NCI-H526 treated with DMSO at 0.1 percent for 48 hours (cell line): ENCODE data around the gene CCDC91.
"Not testable (repeated sequence)": the region's sequence is repeated elsewhere in the genome, so short reads cannot be mapped to it uniquely, and the experiment has no call there.

Experiments used
- DNase-seq: peaks from one replicate; lab custom pipeline; 2025; lab: John Stamatoyannopoulos, UW

Gene CCDC91

GRCh38 chr12:28367993-28368392, 177.7 kb downstream of the CCDC91 start:
- no peak for DNase-seq

GRCh38 chr12:28369483-28369882, 179.2 kb downstream of the CCDC91 start:
- no peak for DNase-seq

GRCh38 chr12:28374556-28374955, 184.3 kb downstream of the CCDC91 start:
- no peak for DNase-seq

- no peak for DNase-seq
Measured at GRCh38 chr12:28378736-28379135, 188.5 kb downstream of the CCDC91 start.

GRCh38 chr12:28379779-28380178, 189.5 kb downstream of the CCDC91 start:
- DNase-seq, result not testable (repeated sequence)

DNA sequence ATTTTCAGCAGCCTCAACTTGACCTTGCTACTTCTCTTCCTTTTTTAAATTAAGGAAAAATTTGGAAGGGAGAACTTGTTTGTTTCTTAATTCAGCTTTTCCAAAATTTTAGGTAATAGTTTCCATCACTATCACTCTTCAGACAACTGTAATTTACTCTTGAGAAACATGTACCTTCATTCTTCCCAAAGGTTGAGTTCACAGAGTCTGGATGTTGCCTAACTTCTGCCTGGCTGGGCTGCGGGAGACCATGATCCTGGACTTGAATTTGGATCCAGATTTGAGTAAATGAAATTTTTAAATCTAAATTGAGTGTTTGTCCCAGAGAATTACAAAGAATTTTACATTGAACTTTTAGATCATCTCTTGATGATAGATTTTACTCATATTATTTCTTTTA, 193.1 kb downstream of the CCDC91 start:
- no peak for DNase-seq

- no peak for DNase-seq
Measured at GRCh38 chr12:28388879-28389278, 198.6 kb downstream of the CCDC91 start.

DNA sequence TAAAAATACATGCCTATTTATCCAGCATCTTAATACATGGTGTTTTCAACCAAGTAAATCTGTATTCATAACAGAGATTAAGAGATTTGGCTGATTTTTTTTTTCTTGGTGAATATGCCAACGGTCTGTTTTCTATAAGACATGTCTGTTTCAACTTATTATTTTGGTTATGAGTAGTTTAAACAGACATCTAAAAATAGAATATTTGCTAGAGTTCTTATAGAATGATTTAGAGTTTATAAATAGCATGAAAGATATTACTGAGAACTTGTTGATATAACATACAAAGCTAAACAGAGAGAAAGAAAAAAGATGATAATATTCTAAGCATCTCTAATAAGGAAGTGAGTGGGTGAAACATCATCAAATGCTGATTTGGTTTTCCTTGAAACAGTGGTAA, 199.9 kb downstream of the CCDC91 start:
- no peak for DNase-seq

- no peak for DNase-seq
Measured at GRCh38 chr12:28390761-28391385, 200.6 kb downstream of the CCDC91 start.

GRCh38 chr12:28409892-28410291, 219.6 kb downstream of the CCDC91 start:
- DNase-seq, result no peak

DNA sequence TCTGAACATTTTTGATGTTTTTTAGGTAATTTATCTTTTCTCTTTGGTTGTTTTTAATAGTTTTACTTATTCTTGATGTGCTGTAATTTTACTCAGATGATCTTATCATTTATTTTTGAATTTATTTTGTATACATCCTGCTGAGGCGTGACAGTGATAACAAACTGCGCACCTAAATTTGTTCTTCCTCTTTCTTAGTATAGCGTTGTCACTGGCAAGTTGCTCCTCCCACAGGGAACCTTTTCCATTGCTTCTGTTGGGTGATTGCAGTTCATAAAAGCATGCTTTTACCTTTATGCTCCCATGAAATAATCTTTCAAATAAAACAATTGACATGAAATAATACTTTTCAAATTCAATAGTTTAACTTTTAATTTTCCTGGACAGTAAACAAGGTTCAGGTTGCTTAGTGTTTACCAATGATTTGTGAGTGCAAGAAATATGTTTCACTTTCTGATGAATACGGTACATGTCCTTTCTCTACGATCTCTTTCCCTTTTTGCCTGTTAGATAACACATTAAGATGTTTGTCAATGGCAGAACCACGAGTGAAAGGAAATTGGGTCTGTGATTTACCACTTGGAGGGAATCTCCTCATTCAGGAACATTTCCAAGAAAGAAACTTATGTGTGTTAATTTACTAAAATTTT, 223.3 kb downstream of the CCDC91 start:
- DNase-seq, result no peak

- no peak for DNase-seq
Measured at GRCh38 chr12:28415755-28416154, 225.5 kb downstream of the CCDC91 start.

DNA sequence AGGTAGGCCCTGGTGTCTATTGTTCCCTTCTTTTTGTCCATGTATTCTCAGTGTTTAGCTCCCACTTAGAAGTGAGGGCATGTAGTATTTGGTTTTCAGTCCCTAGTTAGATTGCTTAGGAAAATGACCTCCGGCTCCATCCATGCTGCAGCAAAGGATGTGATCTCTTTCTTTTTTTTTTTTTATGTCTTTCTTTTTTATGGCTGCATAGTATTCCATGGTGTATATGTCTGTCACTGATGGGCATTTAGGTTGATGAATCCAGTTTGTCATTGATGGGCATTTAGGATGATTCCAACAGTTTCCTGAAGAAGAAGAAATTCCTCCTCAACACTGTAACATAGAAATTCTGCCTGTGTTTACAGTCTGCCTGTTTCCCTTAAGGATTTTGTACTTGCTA, 231.1 kb downstream of the CCDC91 start:
- no peak for DNase-seq

DNA sequence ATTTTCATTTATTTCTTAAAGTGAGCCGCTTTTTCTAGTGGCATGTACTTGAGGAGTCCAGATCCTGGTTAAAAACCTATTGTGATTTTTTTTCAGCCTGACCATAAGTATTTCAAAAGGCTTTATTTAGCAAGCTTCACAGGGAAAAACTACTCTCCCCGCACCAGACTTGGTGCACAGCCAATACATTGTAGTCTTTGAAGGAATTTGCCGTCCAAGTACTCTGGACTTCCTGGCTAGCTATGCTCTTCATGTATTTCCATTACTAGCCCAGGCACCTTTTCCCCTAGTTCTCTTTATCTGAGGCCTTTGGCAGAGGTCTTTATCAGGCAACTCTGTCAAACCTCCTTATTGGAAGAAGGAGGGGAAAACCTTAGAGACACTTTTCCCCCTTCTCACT, 234.7 kb downstream of the CCDC91 start:
- no peak for DNase-seq

- peak; percentile 34 for DNase-seq
Measured at GRCh38 chr12:28425526-28425925, 235.3 kb downstream of the CCDC91 start.

DNA sequence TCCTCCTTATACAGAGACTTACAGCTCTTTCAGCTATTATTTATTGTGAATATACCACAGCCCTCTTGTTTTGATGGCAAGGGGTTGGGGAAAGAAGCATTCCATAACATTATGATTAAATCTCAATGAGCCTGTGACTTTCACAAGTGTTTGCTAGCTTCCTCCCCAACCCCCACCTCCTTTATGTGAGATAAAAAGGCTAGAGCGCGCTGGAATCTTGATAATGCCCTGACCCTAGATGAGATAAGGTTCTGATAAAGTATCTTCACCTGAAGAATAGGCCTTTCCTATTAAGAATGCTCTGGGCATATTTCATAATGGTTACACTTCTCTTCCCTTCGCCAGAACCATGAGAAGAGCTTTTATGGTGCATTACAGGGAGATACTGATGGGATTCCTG, 236.8 kb downstream of the CCDC91 start:
- no peak for DNase-seq

GRCh38 chr12:28440081-28440608, 249.9 kb downstream of the CCDC91 start:
- DNase-seq, result no peak

GRCh38 chr12:28442101-28442500, 251.8 kb downstream of the CCDC91 start:
- no peak for DNase-seq

- peak; percentile 14 for DNase-seq
Measured at GRCh38 chr12:28443337-28443736, 253.1 kb downstream of the CCDC91 start.

GRCh38 chr12:28446031-28446430, 255.8 kb downstream of the CCDC91 start:
- no peak for DNase-seq

DNA sequence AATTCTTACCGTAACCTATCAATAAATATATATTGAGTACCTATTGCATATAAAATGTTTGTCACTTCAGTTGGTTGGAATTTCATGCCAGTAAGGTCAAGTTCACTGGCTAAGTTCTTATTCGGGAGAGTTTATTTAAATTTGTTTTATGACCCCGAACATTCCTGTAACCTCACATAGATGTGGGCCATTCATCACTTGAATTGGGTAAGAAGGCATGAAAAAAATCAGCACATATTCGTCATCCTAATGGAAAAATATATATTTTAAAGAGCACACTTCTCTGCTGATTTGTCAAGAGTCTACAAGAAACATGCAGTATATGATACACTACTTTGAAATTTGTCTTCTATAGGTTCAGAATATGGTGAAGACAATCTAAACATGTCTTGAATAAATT, 263.4 kb downstream of the CCDC91 start:
- no peak for DNase-seq

DNA sequence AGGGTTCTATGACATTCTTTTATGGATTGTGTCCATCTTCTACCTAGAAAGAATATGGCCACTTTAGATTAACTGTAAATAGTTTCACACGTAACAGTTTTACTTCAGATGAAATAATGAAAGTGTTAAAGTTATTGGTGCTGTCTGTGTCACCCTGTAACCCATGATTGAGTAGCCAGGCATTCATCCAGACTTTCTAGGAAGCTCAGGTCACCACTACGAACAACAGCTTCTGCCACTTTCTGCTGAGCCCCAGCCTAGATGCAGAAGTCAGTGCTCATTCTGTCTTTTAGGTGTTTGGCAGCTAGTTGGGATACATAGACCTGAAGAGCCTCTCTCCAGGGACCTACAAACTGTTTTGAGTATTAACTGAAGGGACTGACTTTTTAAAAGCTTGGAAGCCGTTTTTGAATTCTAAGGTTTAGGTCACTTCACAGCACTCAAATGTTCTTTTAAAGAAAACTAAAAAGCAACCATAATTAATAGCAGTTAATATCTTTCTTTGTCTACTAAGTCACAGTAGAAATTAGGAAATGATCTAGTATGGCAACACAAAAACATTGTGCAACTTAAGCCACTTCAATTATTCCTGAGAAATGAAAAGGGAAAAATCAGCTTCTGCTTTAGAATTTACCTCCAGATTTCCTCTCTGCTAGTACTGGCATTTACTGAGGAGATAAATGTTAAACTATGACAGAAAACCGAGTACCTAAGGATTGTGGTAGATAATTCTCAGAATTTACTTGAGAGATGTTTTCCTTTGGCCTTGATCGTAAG, 266.9 kb downstream of the CCDC91 start:
- no peak for DNase-seq

GRCh38 chr12:28457785-28458184, 267.5 kb downstream of the CCDC91 start:
- no peak for DNase-seq
